ENCODE results near the gene GRM1. TPM values are rescaled to one million over a fixed set of nuclear protein-coding genes. Genes with fewer than 3 reads are reported as not detected.

Gene GRM1
- total and polyA plus RNA-seq, 2 donors (not counting 3 experiments of a cell fraction or from before 2014, with no cell fraction given), result 0.07 TPM; not detected in 1

GRCh38 chr6:146056506-146056905, 27.6 kb downstream of the GRM1 start:
- Histone ChIP-seq H3K27ac (ENCODE audit: insufficient read depth, low read depth, low read length) (no peak overlapping the region), H4K20me1 (replicated peaks; ENCODE audit: control insufficient read depth, extremely low read depth, insufficient read depth, low read length) (no peaks in the 10 kb centered on the region), H3K79me2 (ENCODE audit: control insufficient read depth, insufficient read depth, low read length) (no peaks in the 10 kb centered on the region), H3K9me3 (replicated peaks; ENCODE audit: control insufficient read depth, insufficient read depth, low read length) (no peaks in the 10 kb centered on the region), H3K4me2 (ENCODE audit: insufficient read depth, low read length) (no peak overlapping the region), H2AFZ (ENCODE audit: low read depth, low read length) (no peak overlapping the region), H3K4me1 (ENCODE audit: control insufficient read depth, extremely low read depth, insufficient read depth, low read length) (peaks cover 13% of the 10 kb centered on the region), H3K27me3 (ENCODE audit: control insufficient read depth in 2 of 2, insufficient read depth in 2 of 2, low read length in 2 of 2) (no peaks in the 10 kb centered on the region), H3K4me3 (replicated peaks in 1 of 3; ENCODE audit: insufficient read depth in 1 of 3, low read depth in 1 of 3, low read length in 3 of 3) (no peak overlapping the region), H3K9me1 (replicated peaks; ENCODE audit: control insufficient read depth, extremely low read depth, insufficient read depth, low read length) (no peaks in the 10 kb centered on the region), H3K36me3 (ENCODE audit: control insufficient read depth in 2 of 2, extremely low read depth in 1 of 2, insufficient read depth in 2 of 2, low read length in 2 of 2) (no peaks in the 10 kb centered on the region), H3K9ac (replicated peaks; ENCODE audit: extremely low read depth, insufficient read depth, low read length) (no peak overlapping the region)
- intact Hi-C loops (cut with micrococcal nuclease), result no loop called here
- ChIA-PET POLR2A (no interaction called here), CTCF (no interaction called here)
- no peak for TF ChIP-seq POLR2AphosphoS5 (IDR thresholded peaks at IDR 0.05; ENCODE audit: insufficient read depth, low read depth, low read length)
- no peak for TF ChIP-seq CTCF (IDR thresholded peaks at IDR 0.05; ENCODE audit: extremely low read depth in 1 of 2, insufficient read depth in 1 of 2, low read depth in 1 of 2, low read length in 2 of 2)
- no peak for TF ChIP-seq MYC (IDR thresholded peaks at IDR 0.05; ENCODE audit: low read depth, low read length)
- TF ChIP-seq POLR2A (IDR thresholded peaks at IDR 0.05; ENCODE audit: low read depth, low read length), result no peak
- TF ChIP-seq JUN (IDR thresholded peaks at IDR 0.05; ENCODE audit: borderline replicate concordance, insufficient read depth, insufficient read length, low read depth), result no peak
- TF ChIP-seq MAX (IDR thresholded peaks at IDR 0.05; ENCODE audit: insufficient read depth, insufficient read length), result no peak
- TF ChIP-seq FOS (IDR thresholded peaks at IDR 0.05; ENCODE audit: borderline replicate concordance, insufficient read depth, low read length), result no peak
- dilution Hi-C loops (cut with MboI; ENCODE audit: extremely low pct_ligation_motif_present, low sequenced_read_pairs), result no loop called here
- no TSS peak for BruUV-seq (replicated peaks)
- no peak for FAIRE-seq
- no peak for DNase-seq (ENCODE audit: low read depth, low spot score)

All from endothelial cell of umbilical vein (primary cell).